HG03378 (cell line): ENCODE data around the gene ZHX3.

Source experiments
- ATAC-seq: cut with Tn5 transposase; IDR thresholded peaks from one replicate; pipeline ENCODE4 v1.9.1; 2021; ENCODE audit warnings: mild to moderate bottlenecking, moderate library complexity; ENCODE audit not compliant: unreplicated experiment

ZHX3 gene

GRCh38 chr20:41159547-41159946 lies 158.0 kb downstream of the ZHX3 start:
- no peak for ATAC-seq

- ATAC-seq = no peak
Observed at GRCh38 chr20:41158082-41158625, 159.4 kb downstream of the ZHX3 start.

GRCh38 chr20:41155261-41155660 lies 162.3 kb downstream of the ZHX3 start:
- ATAC-seq = no peak

GRCh38 chr20:41154436-41155176 lies 162.9 kb downstream of the ZHX3 start:
- no peak for ATAC-seq

- no peak for ATAC-seq
Observed at GRCh38 chr20:41152108-41152757, 165.3 kb downstream of the ZHX3 start.

- ATAC-seq = no peak
Observed at GRCh38 chr20:41151134-41151869, 166.2 kb downstream of the ZHX3 start.

- no peak for ATAC-seq
Observed at GRCh38 chr20:41150664-41151063, 166.9 kb downstream of the ZHX3 start.

GRCh38 chr20:41148942-41149341 lies 168.6 kb downstream of the ZHX3 start:
- no peak for ATAC-seq

- no peak for ATAC-seq
Observed at GRCh38 chr20:41147767-41148191, 169.8 kb downstream of the ZHX3 start.

GRCh38 chr20:41145821-41146620 lies 171.5 kb downstream of the ZHX3 start:
- ATAC-seq = no peak

- no peak for ATAC-seq
Observed at GRCh38 chr20:41145317-41145716, 172.2 kb downstream of the ZHX3 start.

GRCh38 chr20:41143354-41143753 lies 174.2 kb downstream of the ZHX3 start:
- ATAC-seq = no peak

GRCh38 chr20:41142919-41143318 lies 174.6 kb downstream of the ZHX3 start:
- no peak for ATAC-seq

- ATAC-seq = no peak
Observed at GRCh38 chr20:41142245-41142644, 175.3 kb downstream of the ZHX3 start.

- no peak for ATAC-seq
Observed at GRCh38 chr20:41141153-41141815, 176.2 kb downstream of the ZHX3 start.

- no peak for ATAC-seq
Observed at GRCh38 chr20:41140226-41141133, 177.1 kb downstream of the ZHX3 start.

- no peak for ATAC-seq
Observed at GRCh38 chr20:41139227-41140093, 178.1 kb downstream of the ZHX3 start.
